A549 (cell line): ENCODE measurements around the gene USP36. TPM values are rescaled to one million over a fixed set of nuclear protein-coding genes. Genes with fewer than 3 reads are reported as not detected.

Experiments
- ATAC-seq, 2 experiments: fragments of 200-7000 bp in 1 of 2; fragments of >200 bp in 1 of 2; cut with Nextera tagmentation in 1 of 2; cut with Tn5 transposase in 1 of 2; 3 replicates each; pipeline versions ENCODE4 v1.8.0 to v1.9.1; 2018 to 2020; ENCODE audit warnings: mild to moderate bottlenecking in 1 of 2, moderate library complexity in 1 of 2
- CTCF ChIA-PET: fragments of 300-600 bp; sonication (Branson Sonifier 250); formaldehyde crosslinking; extraction: SDS; loops from one replicate; lab custom pipeline; 2021; ENCODE audit warnings: antibody characterized with exemption, inconsistent platforms; lab: Yijun Ruan, JAX
- POLR2A ChIA-PET: fragments of 350-600 bp; formaldehyde crosslinking; extraction: SDS; loops from one replicate; lab custom pipeline; 2021; ENCODE audit warnings: antibody characterized with exemption, inconsistent platforms; lab: Yijun Ruan, JAX
- DNase-seq, 2 experiments: peaks; one replicate each; pipeline versions ENCODE4 v3.0.0 to v3.0.0-alpha.2; 2011 to 2016; ENCODE audit warnings: low read depth in 1 of 2, low spot score in 1 of 2
- FAIRE-seq: peaks from 2 replicates; lab custom pipeline; 2011; peaks lifted over from hg19 to GRCh38; lab: Jason Lieb, UNC
- H3K27ac ChIP-seq, 2 experiments: fragments of >200 bp; sonication (Bioruptor Twin); formaldehyde crosslinking; 3 replicates each; pipeline ENCODE4 v1.5.1; 2016 to 2017
- H3K4me1 ChIP-seq: fragments of >200 bp; sonication (Bioruptor Twin); formaldehyde crosslinking; 3 replicates; pipeline ENCODE4 v1.6.1; 2016
- H3K4me2 ChIP-seq: fragments of >200 bp; sonication (Bioruptor Twin); formaldehyde crosslinking; 3 replicates; pipeline ENCODE4 v1.6.1; 2016
- H3K4me3 ChIP-seq: fragments of >200 bp; sonication (Bioruptor Twin); formaldehyde crosslinking; 3 replicates; pipeline ENCODE4 v1.5.1; 2016
- H3K9me3 ChIP-seq: fragments of >200 bp; sonication (Bioruptor Twin); formaldehyde crosslinking; 3 replicates; pipeline ENCODE4 v1.6.1; 2016
- CBX8 ChIP-seq: fragments of 200-600 bp; sonication (generic); IDR thresholded peaks from 2 replicates; pipeline ENCODE4 v1.6.1; 2016
- CEBPB ChIP-seq, 2 experiments: fragments of >200 bp in 1 of 2; sonication (Bioruptor Twin) in 1 of 2; formaldehyde crosslinking in 1 of 2; IDR thresholded peaks; 2 replicates each; pipeline ENCODE4 v1.6.1; 2012 to 2016
- CHD2 ChIP-seq: fragments of 150-350 bp; IDR thresholded peaks from 2 replicates; pipeline ENCODE4 v1.6.1; 2014; ENCODE audit warnings: low read length; ENCODE audit not compliant: partially characterized antibody
- EHMT2 ChIP-seq: fragments of 200-600 bp; sonication (generic); IDR thresholded peaks from 2 replicates; pipeline ENCODE4 v1.6.1; 2016; ENCODE audit warnings: antibody characterized with exemption, low read depth, mild to moderate bottlenecking, moderate library complexity
- ESRRA ChIP-seq: fragments of 150-350 bp; IDR thresholded peaks from 2 replicates; pipeline ENCODE4 v1.6.1; 2014; ENCODE audit warnings: mild to moderate bottlenecking, low read length, borderline replicate concordance
- FOSL2 ChIP-seq, 2 experiments: fragments of 450-650 bp in 1 of 2; fragments of >200 bp in 1 of 2; sonication (Bioruptor Twin) in 1 of 2; formaldehyde crosslinking; IDR thresholded peaks; 2 replicates each; pipeline versions ENCODE4 v1.5.0 to v1.6.1; 2016 to 2020; ENCODE audit warnings: mild to moderate bottlenecking in 1 of 2, moderate library complexity in 1 of 2
- FOXS1 ChIP-seq: fragments of 250-450 bp; sonication (Bioruptor Pico); IDR thresholded peaks from 2 replicates; pipeline ENCODE4 v1.5.0; 2020; ENCODE audit warnings: mild to moderate bottlenecking, moderate library complexity
- HOXA7 ChIP-seq: fragments of 250-450 bp; sonication (Bioruptor Pico); IDR thresholded peaks from 2 replicates; pipeline ENCODE4 v1.5.0; 2020; ENCODE audit warnings: mild to moderate bottlenecking, moderate library complexity
- HOXB13 ChIP-seq: fragments of 250-450 bp; sonication (Bioruptor Pico); IDR thresholded peaks from 2 replicates; pipeline ENCODE4 v1.5.0; 2020; ENCODE audit warnings: low read depth, mild to moderate bottlenecking, moderate library complexity
- JUNB ChIP-seq: fragments of >200 bp; sonication (Bioruptor Twin); formaldehyde crosslinking; IDR thresholded peaks from 2 replicates; pipeline ENCODE4 v1.6.1; 2016
- KDM5A ChIP-seq: fragments of 200-600 bp; sonication (generic); IDR thresholded peaks from 2 replicates; pipeline ENCODE4 v1.6.1; 2016; ENCODE audit warnings: antibody characterized with exemption, mild to moderate bottlenecking
- MYC ChIP-seq: IDR thresholded peaks from 2 replicates; pipeline ENCODE4 v1.6.1; 2012; ENCODE audit warnings: mild to moderate bottlenecking, inconsistent platforms, low read length, improper control_type of control experiment, borderline replicate concordance
- PHF8 ChIP-seq: fragments of 200-600 bp; sonication (generic); IDR thresholded peaks from 2 replicates; pipeline ENCODE4 v1.6.1; 2016; ENCODE audit warnings: low read depth, mild to moderate bottlenecking, antibody characterized with exemption, moderate library complexity, borderline replicate concordance
- POLR2A ChIP-seq: IDR thresholded peaks from 2 replicates; pipeline ENCODE4 v1.6.1; 2012; ENCODE audit warnings: mild to moderate bottlenecking, low read length
- RAD21 ChIP-seq, 2 experiments: fragments of >200 bp in 1 of 2; sonication (Bioruptor Twin) in 1 of 2; formaldehyde crosslinking in 1 of 2; IDR thresholded peaks in 1 of 2; conservative IDR thresholded peaks in 1 of 2; 2 replicates in 1 of 2; 3 replicates in 1 of 2; pipeline ENCODE4 v1.6.1; 2012 to 2018; ENCODE audit warnings: inconsistent platforms in 1 of 2
- RARB ChIP-seq: fragments of 250-450 bp; sonication (Bioruptor Pico); IDR thresholded peaks from 2 replicates; pipeline ENCODE4 v1.8.0; 2021; ENCODE audit warnings: mild to moderate bottlenecking, moderate library complexity
- SMC3 ChIP-seq: fragments of >200 bp; sonication (Bioruptor Twin); formaldehyde crosslinking; IDR thresholded peaks from 3 replicates; pipeline ENCODE4 v1.6.1; 2018; ENCODE audit warnings: inconsistent platforms
- SREBF2 ChIP-seq: fragments of 450-650 bp; IDR thresholded peaks from 2 replicates; pipeline ENCODE4 v1.6.1; 2014; ENCODE audit warnings: mild to moderate bottlenecking, moderate library complexity
- TFCP2L1 ChIP-seq: fragments of 250-450 bp; sonication (Bioruptor Pico); IDR thresholded peaks from 2 replicates; pipeline ENCODE4 v1.5.0; 2021; ENCODE audit warnings: mild to moderate bottlenecking
- TP53 ChIP-seq: fragments of 250-450 bp; sonication (Bioruptor Pico); IDR thresholded peaks from 2 replicates; pipeline ENCODE4 v1.5.0; 2021; ENCODE audit warnings: mild to moderate bottlenecking, moderate library complexity
- ZC3H11A ChIP-seq: fragments of 450-650 bp; IDR thresholded peaks from 2 replicates; pipeline ENCODE4 v1.6.1; 2014; ENCODE audit warnings: antibody characterized with exemption, mild to moderate bottlenecking
- ZSCAN20 ChIP-seq: fragments of 250-450 bp; sonication (Bioruptor Pico); IDR thresholded peaks from 2 replicates; pipeline ENCODE4 v1.8.0; 2022; ENCODE audit warnings: mild to moderate bottlenecking, moderate library complexity
- WGBS: methylation state at CpG from one replicate; pipeline ENCODE4 v1.1.6; 2017; ENCODE audit errors: missing lambda C conversion rate; 5-methylcytosine and 5-hydroxymethylcytosine counted together
- polyA plus RNA-seq, 4 experiments: library from polyadenylated mRNA; depleted of rRNA in 3 of 4; stranded (reverse); fragments of >200 nt; fragmentation: RNase III in 1 of 4; extraction: RNeasy Plus Mini Kit Qiagen cat#74134 plus additional on column Dnase treatment in 1 of 4; gene quantifications; 2 replicates in 3 of 4; 3 replicates in 1 of 4; pipeline ENCODE4 v1.2.3, GENCODE V29; 2011 to 2017
- TF ChIP-seq, protein P1 (sequence below): IDR thresholded peaks from 2 replicates; pipeline ENCODE4 v1.6.1; 2012
- TF ChIP-seq, protein P2 (sequence below): fragments of 250-450 bp; sonication (Bioruptor Pico); IDR thresholded peaks from 2 replicates; pipeline ENCODE4 v1.5.0; 2020; ENCODE audit warnings: low read depth, mild to moderate bottlenecking, moderate library complexity
- TF ChIP-seq, protein P3 (sequence below): fragments of >200 bp; sonication (Bioruptor Twin); formaldehyde crosslinking; IDR thresholded peaks from 3 replicates; pipeline ENCODE4 v1.5.1; 2016
- TF ChIP-seq, protein P4 (sequence below): fragments of >200 bp; sonication (Bioruptor Twin); formaldehyde crosslinking; IDR thresholded peaks from 2 replicates; pipeline ENCODE4 v1.6.1; 2016

The USP36 gene
- polyA plus RNA-seq, 2 of the 4 experiments (the other 2 are of a cell fraction) = 41.1 to 49.0 TPM

DNA sequence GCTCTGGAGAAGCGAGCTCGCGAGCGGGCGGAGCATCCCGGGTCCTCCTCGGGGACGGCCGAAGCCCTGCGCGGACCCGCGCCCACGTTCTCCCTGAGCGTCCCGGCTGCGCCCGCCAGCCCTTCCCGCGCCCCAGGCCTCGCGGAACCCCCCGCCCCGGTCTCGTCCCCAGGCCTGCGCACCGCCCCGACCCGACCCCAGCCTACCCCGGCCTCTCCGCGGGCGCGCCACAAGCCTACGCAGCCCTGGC is 159 bp downstream of the USP36 start (continued):
- no peak for TF ChIP-seq HOXB13
- TF ChIP-seq FOXS1 = no peak
- no peak for TF ChIP-seq SMC3
- TF ChIP-seq SREBF2 = no peak
- TF ChIP-seq FOSL2 (IDR thresholded peaks at IDR 0.05) = no peak
- TF ChIP-seq FOSL2 (CRISPR knock-in tag; IDR thresholded peaks at IDR 0.05) = no peak
- no peak for TF ChIP-seq JUNB
- no peak for TF ChIP-seq RARB (CRISPR knock-in tag)
- no peak for TF ChIP-seq TP53 (CRISPR knock-in tag)
- peak; percentile 39 for TF ChIP-seq POLR2A
- TF ChIP-seq EHMT2 = no peak
- TF ChIP-seq RAD21 (conservative IDR thresholded peaks at IDR 0.05 in 1 of 2, IDR thresholded peaks at IDR 0.05 in 1 of 2) = no peak
- TF ChIP-seq, protein P1, sequence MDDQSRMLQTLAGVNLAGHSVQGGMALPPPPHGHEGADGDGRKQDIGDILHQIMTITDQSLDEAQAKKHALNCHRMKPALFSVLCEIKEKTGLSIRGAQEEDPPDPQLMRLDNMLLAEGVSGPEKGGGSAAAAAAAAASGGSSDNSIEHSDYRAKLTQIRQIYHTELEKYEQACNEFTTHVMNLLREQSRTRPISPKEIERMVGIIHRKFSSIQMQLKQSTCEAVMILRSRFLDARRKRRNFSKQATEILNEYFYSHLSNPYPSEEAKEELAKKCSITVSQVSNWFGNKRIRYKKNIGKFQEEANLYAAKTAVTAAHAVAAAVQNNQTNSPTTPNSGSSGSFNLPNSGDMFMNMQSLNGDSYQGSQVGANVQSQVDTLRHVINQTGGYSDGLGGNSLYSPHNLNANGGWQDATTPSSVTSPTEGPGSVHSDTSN = no peak
- TF ChIP-seq, all 56 proteins: peak for 4

DNA sequence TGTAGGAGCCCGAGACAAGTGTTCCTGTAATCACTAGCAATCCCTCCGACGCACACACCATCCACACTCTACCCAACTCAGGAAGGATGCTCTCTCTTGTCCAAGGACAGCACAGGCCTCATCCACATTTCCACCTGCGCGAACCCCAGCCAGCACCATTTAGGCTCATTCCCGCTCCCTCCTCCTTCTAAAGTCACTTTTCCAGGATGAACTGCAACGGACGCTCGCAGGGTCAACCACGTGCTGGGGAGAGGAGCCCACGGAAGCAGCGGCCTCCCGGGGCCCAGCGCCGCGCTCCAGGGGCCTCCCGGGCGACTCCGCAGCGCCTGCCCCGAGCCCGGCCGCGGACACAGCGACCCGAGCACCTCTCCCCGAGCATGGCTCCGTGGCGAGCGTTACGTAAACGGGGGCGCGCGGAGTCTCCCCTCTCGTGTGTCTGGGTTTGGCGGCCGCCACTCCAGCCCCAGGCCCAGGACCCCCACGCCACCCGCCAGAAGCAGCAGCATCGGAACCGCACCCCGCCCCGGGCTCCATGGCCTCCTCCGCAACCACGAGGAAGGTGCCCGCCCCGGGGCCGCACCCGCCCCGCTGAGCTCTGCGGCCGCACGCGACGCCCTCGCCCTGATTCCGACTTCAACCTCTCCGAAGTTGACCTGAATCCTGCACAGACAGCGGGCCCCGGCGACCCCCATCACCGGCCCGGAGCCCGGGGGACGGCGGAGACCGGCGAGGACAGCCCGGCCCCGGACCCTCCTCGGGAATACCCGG is 668 bp downstream of the USP36 start:
- TF ChIP-seq TFCP2L1 (peak; percentile 63; the same call in 1 of the 2 replicates), ZC3H11A (no peak), TP53 (CRISPR knock-in tag) (0 out of 2 replicates have a peak, but pooled peaks have one; percentile 19), HOXA7 (0 out of 2 replicates have a peak, but pooled peaks have one; percentile 21), MYC (peak; percentile 30; the same call in 1 of the 2 replicates)
- TF ChIP-seq, protein P2, sequence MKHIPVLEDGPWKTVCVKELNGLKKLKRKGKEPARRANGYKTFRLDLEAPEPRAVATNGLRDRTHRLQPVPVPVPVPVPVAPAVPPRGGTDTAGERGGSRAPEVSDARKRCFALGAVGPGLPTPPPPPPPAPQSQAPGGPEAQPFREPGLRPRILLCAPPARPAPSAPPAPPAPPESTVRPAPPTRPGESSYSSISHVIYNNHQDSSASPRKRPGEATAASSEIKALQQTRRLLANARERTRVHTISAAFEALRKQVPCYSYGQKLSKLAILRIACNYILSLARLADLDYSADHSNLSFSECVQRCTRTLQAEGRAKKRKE (CRISPR knock-in tag) = no peak
- TF ChIP-seq, protein P1 = no peak
- TF ChIP-seq, all 56 proteins: peak for 4
- Histone ChIP-seq H3K4me2 (peak overlapping the region; percentile 96), H3K9me3 (no peaks in the 10 kb centered on the region), H3K4me3 (peak overlapping the region; percentile 99), H3K27ac (peak overlapping the region; percentile 92 to 94), H3K4me1 (peaks cover 24% of the 10 kb centered on the region)
- peak; percentile 27 to 31 for ATAC-seq
- ChIA-PET CTCF (interaction anchor here (0.6 to 0.7 kb wide), 2 partner anchors 124 to 131 kb away, joined by 3 to 5 read pairs; no protein-coding TSS in a partner anchor), POLR2A (interaction anchor here (0.6 to 1.2 kb wide), 4 partner anchors 26 to 447 kb away, joined by 3 to 4 read pairs (median 3); partner anchors contain the start of gene CANT1)
- DNase-seq = peak; percentile 51 to 58
- 2% methylated on average over 23 of the region's 73 CpGs for WGBS
- no peak for FAIRE-seq

DNA sequence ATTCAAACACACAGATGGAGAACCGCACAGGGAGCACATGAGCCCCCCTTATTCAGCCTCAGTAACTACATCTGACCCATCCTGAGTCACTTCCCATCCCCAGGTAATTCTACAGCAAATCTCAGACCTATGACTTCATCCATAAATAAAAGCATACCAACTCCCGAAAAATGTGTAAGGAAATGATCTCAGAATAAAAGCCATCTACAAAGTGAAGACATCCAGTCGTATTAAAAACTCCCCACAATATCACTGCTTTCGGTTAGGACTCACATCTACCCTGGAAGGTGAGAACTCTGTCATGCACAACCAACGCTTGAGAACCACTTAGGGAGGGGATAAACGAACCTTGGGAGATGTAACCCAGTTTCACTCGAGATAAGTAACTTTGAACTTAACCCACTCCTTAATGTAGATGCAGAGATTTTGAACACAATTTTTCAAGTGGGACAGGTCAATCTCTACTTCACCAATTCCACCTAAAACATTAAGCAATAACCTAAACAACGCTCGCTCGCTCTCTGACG is 1.3 kb downstream of the USP36 start:
- Histone ChIP-seq H3K4me3 (peak overlapping the region; percentile 99), H3K4me1 (peaks cover 24% of the 10 kb centered on the region), H3K4me2 (peak overlapping the region; percentile 96), H3K9me3 (no peaks in the 10 kb centered on the region), H3K27ac (peak overlapping the region; percentile 92 to 94)
- DNase-seq (peak in 1 of 2 experiments; percentile 46), ATAC-seq (no peak), FAIRE-seq (no peak)
- WGBS = 15% methylated on average over 11 of the region's 11 CpGs
- CTCF ChIA-PET = interaction anchor here (1.6 kb wide), 1 partner anchor 20 kb away, joined by 6 read pairs; no protein-coding TSS in a partner anchor
- POLR2A ChIA-PET = no interaction called here
- no peak for TF ChIP-seq RARB (CRISPR knock-in tag)
- no peak for TF ChIP-seq TP53 (CRISPR knock-in tag)
- TF ChIP-seq, protein P3, sequence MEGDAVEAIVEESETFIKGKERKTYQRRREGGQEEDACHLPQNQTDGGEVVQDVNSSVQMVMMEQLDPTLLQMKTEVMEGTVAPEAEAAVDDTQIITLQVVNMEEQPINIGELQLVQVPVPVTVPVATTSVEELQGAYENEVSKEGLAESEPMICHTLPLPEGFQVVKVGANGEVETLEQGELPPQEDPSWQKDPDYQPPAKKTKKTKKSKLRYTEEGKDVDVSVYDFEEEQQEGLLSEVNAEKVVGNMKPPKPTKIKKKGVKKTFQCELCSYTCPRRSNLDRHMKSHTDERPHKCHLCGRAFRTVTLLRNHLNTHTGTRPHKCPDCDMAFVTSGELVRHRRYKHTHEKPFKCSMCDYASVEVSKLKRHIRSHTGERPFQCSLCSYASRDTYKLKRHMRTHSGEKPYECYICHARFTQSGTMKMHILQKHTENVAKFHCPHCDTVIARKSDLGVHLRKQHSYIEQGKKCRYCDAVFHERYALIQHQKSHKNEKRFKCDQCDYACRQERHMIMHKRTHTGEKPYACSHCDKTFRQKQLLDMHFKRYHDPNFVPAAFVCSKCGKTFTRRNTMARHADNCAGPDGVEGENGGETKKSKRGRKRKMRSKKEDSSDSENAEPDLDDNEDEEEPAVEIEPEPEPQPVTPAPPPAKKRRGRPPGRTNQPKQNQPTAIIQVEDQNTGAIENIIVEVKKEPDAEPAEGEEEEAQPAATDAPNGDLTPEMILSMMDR = no peak
- TF ChIP-seq CEBPB (IDR thresholded peaks at IDR 0.05) = no peak
- no peak for TF ChIP-seq CHD2
- TF ChIP-seq ZSCAN20 (CRISPR knock-in tag) = no peak
- TF ChIP-seq ESRRA = no peak
- TF ChIP-seq, protein P4, sequence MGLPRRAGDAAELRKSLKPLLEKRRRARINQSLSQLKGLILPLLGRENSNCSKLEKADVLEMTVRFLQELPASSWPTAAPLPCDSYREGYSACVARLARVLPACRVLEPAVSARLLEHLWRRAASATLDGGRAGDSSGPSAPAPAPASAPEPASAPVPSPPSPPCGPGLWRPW = no peak
- no peak for TF ChIP-seq CBX8
- TF ChIP-seq KDM5A = no peak
- no peak for TF ChIP-seq PHF8
